ENCODE data around the gene AQP10. TPM values are rescaled to one million over a fixed set of nuclear protein-coding genes. Genes with fewer than 3 reads are reported as not detected.

Gene AQP10
- total RNA-seq: under 0.01 TPM in 1 of 2 replicates, not detected in the other

GRCh38 chr1:154320882-154321608 is at the start of gene AQP10:
Gene AQP10, plus strand, starts transcription at chr1:154321093. Its CDS starts 63 bp downstream, at chr1:154321156.

GRCh38 chr1:154272217-154272998 is 48.5 kb upstream of the AQP10 start, which contains the start of gene HAX1:
Gene HAX1, plus strand, starts transcription at chr1:154272629. Its CDS starts 95 bp downstream, at chr1:154272724.

GRCh38 chr1:154324669-154325582 is 4.0 kb downstream of the AQP10 start, which contains the start of gene ATP8B2:
Gene ATP8B2, plus strand, starts transcription at chr1:154325525. Its CDS starts 2,617 bp downstream, at chr1:154328142.

Other genes starting within 250 kb of the AQP10 start
- under 0.01 TPM in 1 of 2 replicates, not detected in the other for gene NUP210L, start 166.0 kb upstream of the AQP10 start, total RNA-seq
- 794 and 906 TPM in 2 replicates for gene TPM3, start 129.0 kb upstream of the AQP10 start, total RNA-seq
- gene CFAP141, start 114.8 kb upstream of the AQP10 start, total RNA-seq: not detected in 2 replicates
- 45.5 and 57.3 TPM in 2 replicates for gene UBAP2L, start 100.1 kb upstream of the AQP10 start, total RNA-seq
- 124 and 186 TPM in 2 replicates for gene HAX1, start 48.5 kb upstream of the AQP10 start, total RNA-seq
- gene ATP8B2, start 4.4 kb downstream of the AQP10 start, total RNA-seq: 67.9 and 95.4 TPM in 2 replicates
- gene IL6R, start 84.2 kb downstream of the AQP10 start, total RNA-seq: 0.65 and 4.1 TPM in 2 replicates
- gene TDRD10, start 181.1 kb downstream of the AQP10 start, total RNA-seq: 1.5 and 3.2 TPM in 2 replicates
- gene SHE, start 181.3 kb downstream of the AQP10 start, total RNA-seq: 30.9 and 47.4 TPM in 2 replicates
- gene UBE2Q1, start 237.6 kb downstream of the AQP10 start, total RNA-seq: 29.6 and 32.8 TPM in 2 replicates
- gene CHRNB2, start 246.7 kb downstream of the AQP10 start, total RNA-seq: not detected in 2 replicates